ENCODE measurements around the gene CACNA2D1. TPM values are rescaled to one million over a fixed set of nuclear protein-coding genes. Genes with fewer than 3 reads are reported as not detected.

CACNA2D1 gene
- polyA plus RNA-seq, 1 experiment: 19.5 TPM

DNA sequence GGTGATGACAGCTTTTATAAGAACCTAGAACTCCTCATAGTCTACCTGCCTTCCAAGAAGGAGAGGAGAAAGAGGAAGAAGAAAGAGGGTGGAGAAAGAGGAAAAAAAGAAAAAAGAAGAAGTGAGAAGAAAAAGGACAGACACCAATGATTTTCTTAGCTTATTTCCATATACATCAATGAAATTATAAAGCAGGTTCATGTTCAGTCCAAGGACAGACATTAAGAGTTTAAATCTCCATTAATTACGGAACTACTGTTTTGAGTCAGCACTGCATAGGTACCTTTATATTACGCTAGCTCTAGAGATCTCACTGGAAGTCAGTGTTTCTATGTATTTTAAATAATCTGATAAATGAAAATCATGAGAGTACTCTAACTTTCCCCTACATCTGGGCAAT lies 364.8 kb downstream of the CACNA2D1 start:
- H3K27ac ChIP-seq (ENCODE audit: low read depth, low read length): no peak overlapping the region
- CTCF ChIA-PET: no interaction called here
- no peaks in the 10 kb centered on the region for H3K27me3 ChIP-seq (ENCODE audit: control insufficient read depth, insufficient read depth, low read length)
- no peaks in the 10 kb centered on the region for H3K9me3 ChIP-seq (ENCODE audit: control insufficient read depth, insufficient read depth, low read length)
- POLR2A ChIA-PET: interaction anchor here (0.7 kb wide), 1 partner anchor 145 kb away, joined by 5 read pairs; no protein-coding TSS in a partner anchor
- TF ChIP-seq, protein P1, sequence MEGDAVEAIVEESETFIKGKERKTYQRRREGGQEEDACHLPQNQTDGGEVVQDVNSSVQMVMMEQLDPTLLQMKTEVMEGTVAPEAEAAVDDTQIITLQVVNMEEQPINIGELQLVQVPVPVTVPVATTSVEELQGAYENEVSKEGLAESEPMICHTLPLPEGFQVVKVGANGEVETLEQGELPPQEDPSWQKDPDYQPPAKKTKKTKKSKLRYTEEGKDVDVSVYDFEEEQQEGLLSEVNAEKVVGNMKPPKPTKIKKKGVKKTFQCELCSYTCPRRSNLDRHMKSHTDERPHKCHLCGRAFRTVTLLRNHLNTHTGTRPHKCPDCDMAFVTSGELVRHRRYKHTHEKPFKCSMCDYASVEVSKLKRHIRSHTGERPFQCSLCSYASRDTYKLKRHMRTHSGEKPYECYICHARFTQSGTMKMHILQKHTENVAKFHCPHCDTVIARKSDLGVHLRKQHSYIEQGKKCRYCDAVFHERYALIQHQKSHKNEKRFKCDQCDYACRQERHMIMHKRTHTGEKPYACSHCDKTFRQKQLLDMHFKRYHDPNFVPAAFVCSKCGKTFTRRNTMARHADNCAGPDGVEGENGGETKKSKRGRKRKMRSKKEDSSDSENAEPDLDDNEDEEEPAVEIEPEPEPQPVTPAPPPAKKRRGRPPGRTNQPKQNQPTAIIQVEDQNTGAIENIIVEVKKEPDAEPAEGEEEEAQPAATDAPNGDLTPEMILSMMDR (IDR thresholded peaks at IDR 0.05; ENCODE audit: low read depth, low read length): no peak
- DNase-seq (ENCODE audit: low read depth, low spot score): no peak
- no peak overlapping the region for H3K4me3 ChIP-seq (ENCODE audit: low read depth, low read length)

DNA sequence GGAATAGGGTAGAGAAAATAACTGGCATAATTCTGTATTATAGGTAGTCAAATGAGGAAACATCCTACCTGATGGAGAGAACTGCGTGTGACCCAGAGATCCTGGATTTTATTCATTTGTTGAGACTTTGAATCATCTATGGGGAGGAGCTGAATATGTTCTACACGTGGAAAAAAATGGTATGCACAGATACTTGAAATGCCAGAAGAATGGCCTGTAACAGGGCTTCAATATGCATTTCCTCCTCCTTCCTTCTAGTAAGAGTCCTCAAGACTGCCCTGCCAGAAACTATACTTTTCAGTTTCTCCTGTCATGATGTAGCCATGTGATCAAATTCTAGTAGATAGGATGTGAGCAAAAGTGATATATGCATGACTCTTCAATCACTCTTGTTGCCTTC lies 372.1 kb downstream of the CACNA2D1 start:
- no peaks in the 10 kb centered on the region; the same call in 1 of the 2 replicates for H3K9me3 ChIP-seq (ENCODE audit: control insufficient read depth, insufficient read depth, low read length)
- no peak overlapping the region for H3K27ac ChIP-seq (ENCODE audit: low read depth, low read length)
- ChIA-PET CTCF (no interaction called here), POLR2A (no interaction called here)
- no peak for DNase-seq (ENCODE audit: low read depth, low spot score)
- no peak overlapping the region for H3K4me3 ChIP-seq (ENCODE audit: low read depth, low read length)
- no peaks in the 10 kb centered on the region for H3K27me3 ChIP-seq (ENCODE audit: control insufficient read depth, insufficient read depth, low read length)
- TF ChIP-seq, protein P1 (IDR thresholded peaks at IDR 0.05; ENCODE audit: low read depth, low read length): no peak

DNA sequence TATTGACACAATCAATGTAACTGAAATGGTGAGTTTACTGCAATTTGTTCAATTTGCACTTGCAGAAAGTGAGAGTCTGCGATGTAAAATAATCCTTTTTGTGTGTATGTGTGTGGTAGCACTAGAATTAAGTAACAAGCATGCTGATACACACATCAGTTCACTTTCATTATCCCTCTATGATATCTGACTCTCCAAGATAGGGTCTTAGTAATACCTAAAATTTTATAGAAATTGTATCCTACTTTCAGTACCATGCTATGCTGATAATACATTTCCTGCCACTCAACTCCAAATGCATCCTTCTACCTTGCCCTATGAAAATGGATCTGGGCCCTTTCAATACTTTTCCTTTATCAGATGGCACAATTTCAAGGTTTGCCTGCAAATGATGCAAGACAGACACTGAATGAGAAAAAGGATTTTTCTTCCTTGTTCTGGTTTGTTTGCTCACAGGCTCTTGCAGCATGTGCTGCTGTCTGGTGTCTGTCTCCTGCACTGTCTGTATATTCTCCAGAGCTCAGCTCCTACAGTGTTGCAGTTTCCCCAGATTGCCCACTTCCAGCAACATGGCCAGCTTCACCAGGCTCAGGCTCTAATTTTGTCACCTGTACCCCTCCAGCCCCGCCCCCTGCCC lies 375.8 kb downstream of the CACNA2D1 start:
- no peak for DNase-seq (ENCODE audit: low read depth, low spot score)
- TF ChIP-seq, protein P1 (IDR thresholded peaks at IDR 0.05; ENCODE audit: low read depth, low read length): no peak
- ChIA-PET CTCF (interaction anchor here (0.6 to 1.3 kb wide), 2 partner anchors 61 to 504 kb away, joined by 3 read pairs; no protein-coding TSS in a partner anchor), POLR2A (no interaction called here)
- Histone ChIP-seq H3K9me3 (ENCODE audit: control insufficient read depth, insufficient read depth, low read length) (no peaks in the 10 kb centered on the region; the same call in 1 of the 2 replicates), H3K4me3 (ENCODE audit: low read depth, low read length) (no peak overlapping the region), H3K27ac (ENCODE audit: low read depth, low read length) (no peak overlapping the region), H3K27me3 (ENCODE audit: control insufficient read depth, insufficient read depth, low read length) (no peaks in the 10 kb centered on the region)

DNA sequence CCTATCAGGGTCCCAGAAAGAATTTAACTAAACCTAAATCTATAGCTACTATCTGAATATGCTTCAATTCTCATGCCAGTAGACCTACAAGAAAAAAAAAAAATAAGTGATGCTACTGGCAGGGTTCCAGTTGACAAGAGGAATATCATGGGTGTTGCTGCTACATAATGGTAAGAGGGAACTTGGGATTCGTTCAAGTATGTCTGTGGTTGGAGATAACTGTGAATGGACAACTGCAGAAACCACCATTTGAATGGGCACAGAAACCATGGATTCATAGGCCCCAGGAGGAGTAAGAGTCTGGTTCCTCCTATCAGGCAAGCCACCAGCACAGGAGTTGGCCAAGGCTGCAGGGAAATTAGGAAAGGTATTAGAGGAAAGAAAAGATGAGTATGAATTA lies 386.1 kb downstream of the CACNA2D1 start:
- ChIA-PET POLR2A (no interaction called here), CTCF (interaction anchor here (2.4 kb wide), 1 partner anchor 13 kb away, joined by 7 read pairs; no protein-coding TSS in a partner anchor)
- Histone ChIP-seq H3K27ac (ENCODE audit: low read depth, low read length) (no peak overlapping the region), H3K4me3 (ENCODE audit: low read depth, low read length) (no peak overlapping the region), H3K9me3 (ENCODE audit: control insufficient read depth, insufficient read depth, low read length) (no peaks in the 10 kb centered on the region), H3K27me3 (ENCODE audit: control insufficient read depth, insufficient read depth, low read length) (no peaks in the 10 kb centered on the region)
- no peak for DNase-seq (ENCODE audit: low read depth, low spot score)
- TF ChIP-seq, protein P1 (IDR thresholded peaks at IDR 0.05; ENCODE audit: low read depth, low read length): no peak

DNA sequence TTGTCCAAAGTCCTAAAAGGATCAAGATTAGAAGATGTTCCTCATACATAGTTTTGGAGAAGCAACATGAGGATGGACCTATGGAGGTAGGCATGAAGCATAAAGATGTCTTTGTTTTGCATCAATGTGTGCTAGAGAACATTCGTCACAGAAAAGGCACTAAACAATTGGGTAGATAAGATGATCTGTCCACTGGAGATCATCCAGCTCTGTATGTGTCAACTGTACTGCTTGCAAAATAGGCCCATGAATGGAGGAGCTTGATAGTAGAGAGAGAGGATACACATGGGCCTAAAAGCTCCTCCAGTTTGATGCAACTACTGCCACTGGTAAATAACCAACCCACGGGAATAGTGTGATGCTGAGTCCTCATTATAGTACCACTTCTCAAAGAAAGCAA lies 387.3 kb downstream of the CACNA2D1 start:
- Histone ChIP-seq H3K27ac (ENCODE audit: low read depth, low read length) (no peak overlapping the region), H3K9me3 (ENCODE audit: control insufficient read depth, insufficient read depth, low read length) (no peaks in the 10 kb centered on the region), H3K27me3 (ENCODE audit: control insufficient read depth, insufficient read depth, low read length) (no peaks in the 10 kb centered on the region), H3K4me3 (ENCODE audit: low read depth, low read length) (no peak overlapping the region)
- ChIA-PET CTCF (no interaction called here), POLR2A (no interaction called here)
- TF ChIP-seq, protein P1 (IDR thresholded peaks at IDR 0.05; ENCODE audit: low read depth, low read length): no peak
- DNase-seq (ENCODE audit: low read depth, low spot score): no peak
